A549 treated with RU486 at 1 μM for 4 hours (cell line): ENCODE results near the gene SAT2. TPM values are rescaled to one million over a fixed set of nuclear protein-coding genes. Genes with fewer than 3 reads are reported as not detected.

Experiments used
- total RNA-seq: library from RNA; stranded (reverse); fragments of 200-300 nt; extraction: Qiagen RNA extraction; gene quantifications from 5 replicates; pipeline ENCODE4 v1.2.3, GENCODE V29; 2022; ENCODE audit warnings: low read depth

Gene SAT2
- 70.6 to 108 TPM (median 81.7 TPM) in 5 replicates for total RNA-seq

DNA sequence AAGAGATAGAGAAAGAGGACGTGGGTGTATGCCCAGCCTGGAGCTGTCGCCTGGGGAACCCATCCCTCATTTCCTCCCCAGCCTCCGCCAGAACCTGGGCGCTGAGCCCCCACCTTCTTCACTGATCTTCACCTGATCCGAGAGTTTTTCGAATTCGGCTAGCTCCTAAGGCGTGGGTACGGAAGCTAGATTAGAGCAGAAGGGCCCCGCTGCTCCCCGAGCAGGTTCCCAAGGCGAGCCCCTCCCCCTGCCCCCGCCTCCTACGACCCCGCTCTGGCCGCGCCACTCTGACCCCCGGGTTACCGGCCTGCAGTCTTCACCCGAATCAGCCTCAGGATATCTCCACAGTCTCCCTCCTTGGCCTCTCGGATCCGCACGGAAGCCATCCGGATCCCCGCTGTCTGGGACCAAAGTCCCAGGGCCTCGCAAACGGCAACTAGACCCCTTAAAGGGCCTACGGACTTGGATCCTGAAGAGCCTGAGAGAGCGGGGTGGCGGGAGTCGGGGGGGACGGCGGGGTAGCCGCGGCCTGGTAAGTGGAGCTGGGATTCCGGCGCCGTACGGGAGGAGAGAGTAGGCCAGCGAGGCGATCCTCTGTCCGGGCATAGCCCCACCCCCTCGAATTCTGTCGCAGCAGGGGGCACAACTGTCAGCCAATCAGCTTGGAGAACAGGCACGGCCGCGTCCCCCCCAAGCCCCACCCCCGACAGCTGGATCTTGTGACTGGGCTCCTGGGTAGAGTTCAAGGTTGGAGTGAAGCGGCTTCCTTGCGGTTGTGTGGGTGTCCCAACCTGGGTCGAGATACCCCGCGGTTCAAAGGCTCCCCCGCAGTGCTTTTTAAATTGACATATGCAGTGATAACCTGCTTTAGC is at the start of gene SAT2:
Gene SAT2 (minus strand): TSS at position 572 of the 872 bp plus-strand sequence. CDS start 186 bp downstream, at position 386.

DNA sequence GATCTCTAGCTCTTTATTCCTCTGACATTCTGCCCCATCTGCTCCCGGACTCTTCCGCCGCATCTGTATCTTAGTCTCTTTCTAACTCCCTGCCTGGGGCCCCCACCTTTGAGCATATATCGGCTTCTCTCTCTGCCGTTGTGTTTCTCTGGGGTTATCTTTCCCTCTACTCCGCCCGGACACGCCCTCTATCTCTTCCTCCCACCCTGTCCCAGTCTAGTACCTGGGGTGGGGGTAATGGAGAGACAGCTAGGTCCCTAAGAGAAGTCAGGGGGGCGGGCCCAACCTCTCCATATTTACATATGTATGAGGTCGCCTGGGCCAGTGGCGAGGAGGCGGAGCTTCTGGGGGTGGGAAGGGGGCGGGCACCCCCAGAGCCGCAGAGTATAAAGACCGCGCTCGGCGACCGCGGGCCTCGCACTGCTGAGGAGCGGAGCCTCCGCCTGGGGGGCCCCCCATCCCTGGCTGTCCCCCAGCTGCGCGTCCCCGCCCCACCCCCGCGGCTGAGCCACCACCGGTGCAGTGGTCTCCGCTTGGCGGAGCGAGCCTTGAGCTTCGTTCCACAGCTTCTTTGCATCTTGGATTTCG is 23.0 kb upstream of the SAT2 start, which contains the start of gene ATP1B2:
Gene ATP1B2 (plus strand): TSS at position 418 of the 588 bp plus-strand sequence. CDS start 593 bp downstream, outside the sequence.

GRCh38 chr17:7629939-7630571 is 2.4 kb upstream of the SAT2 start, which contains the start of gene SHBG:
Gene SHBG (plus strand): TSS chr17:7630135. CDS start chr17:7630173, 38 bp downstream.

DNA sequence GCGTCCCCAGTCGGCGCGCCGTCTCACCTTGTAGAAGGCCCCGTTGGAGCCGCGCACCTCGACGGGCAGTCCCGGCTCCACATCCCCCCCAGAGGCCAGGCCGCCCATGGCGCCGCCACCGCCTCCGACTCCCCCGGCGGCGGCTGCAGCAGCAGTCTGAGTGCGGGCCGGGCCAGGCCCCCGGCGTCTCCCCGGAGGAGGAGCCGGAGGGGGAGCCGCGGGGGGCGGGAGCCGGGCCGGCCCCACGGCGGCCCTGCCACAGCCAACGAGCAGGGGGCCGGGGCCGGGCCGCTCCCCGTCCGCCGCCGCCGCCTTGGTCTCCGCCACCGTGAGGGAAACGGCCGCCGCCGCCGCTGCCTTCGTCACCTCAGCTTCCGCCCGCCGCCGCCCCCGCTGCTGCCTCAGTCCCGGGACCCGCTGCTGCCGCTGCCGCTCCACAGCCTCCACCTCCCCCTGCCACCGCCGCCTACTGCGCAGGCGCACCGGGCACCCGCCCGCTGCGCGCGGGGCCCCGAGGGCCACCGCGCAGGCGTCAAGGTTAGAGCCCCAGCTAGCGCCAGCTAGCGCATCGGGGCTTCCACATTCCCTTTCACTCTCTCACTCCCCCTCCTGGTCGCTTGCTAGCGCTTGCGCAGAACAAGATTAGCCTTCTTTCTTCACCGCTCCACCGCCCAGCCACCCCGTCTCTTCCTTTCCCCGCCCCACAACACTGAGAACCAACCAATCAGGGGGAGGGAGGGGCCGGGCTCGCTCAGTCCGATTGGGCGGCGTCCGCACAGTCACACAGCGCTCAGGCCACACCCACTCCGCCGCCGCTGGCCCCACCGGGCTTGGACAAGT is 13.0 kb downstream of the SAT2 start, which contains the start of gene FXR2:
Gene FXR2 (minus strand): TSS at position 473 of the 840 bp plus-strand sequence. CDS start 365 bp downstream, at position 108.

GRCh38 chr17:7589891-7590691 is 37.5 kb downstream of the SAT2 start, which contains the start of gene SOX15:
Gene SOX15 (minus strand): TSS chr17:7590094. CDS start chr17:7589676, 418 bp downstream.

DNA sequence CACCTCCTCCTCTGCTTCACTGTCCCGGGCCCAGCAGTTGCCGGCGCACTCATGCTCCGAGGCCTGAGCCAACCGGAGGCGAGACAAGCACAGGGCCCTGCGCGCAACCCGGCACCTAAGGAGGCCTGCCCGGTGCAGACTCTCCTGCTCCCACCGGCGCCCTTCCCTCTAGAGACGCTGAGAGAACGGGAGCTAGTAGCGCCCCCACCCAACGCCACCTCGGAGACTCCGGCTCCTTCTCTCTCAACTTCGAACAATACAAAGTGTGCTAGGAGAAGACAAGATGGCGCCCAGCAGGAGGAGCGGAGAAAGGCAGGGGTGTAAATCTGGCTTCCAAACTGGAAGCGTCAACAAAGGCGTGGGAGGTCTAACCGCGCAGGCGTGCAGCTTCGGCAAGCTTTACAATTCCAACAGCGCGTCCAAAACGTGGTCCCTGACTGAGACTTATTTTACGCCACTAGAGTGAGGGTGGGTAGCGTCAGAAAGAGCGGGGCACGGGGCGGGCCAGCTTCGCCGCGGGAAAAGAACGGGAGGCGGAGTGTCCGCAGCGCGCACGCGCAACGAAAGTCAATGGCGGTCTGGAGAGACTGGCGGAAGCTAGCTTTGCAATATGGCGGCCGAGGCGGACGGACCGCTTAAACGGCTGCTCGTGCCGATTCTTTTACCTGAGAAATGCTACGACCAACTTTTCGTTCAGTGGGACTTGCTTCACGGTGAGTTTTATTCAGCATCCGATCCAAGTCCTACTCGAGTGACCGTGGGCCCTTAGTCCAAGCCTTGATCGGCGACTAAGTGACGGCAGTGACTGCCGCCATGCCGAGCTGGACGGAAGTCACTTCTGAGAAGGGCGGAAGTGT is 44.1 kb downstream of the SAT2 start, which contains the start of gene MPDU1:
Gene MPDU1 (plus strand): TSS at position 600 of the 857 bp plus-strand sequence. CDS start 11 bp downstream, at position 611.

DNA sequence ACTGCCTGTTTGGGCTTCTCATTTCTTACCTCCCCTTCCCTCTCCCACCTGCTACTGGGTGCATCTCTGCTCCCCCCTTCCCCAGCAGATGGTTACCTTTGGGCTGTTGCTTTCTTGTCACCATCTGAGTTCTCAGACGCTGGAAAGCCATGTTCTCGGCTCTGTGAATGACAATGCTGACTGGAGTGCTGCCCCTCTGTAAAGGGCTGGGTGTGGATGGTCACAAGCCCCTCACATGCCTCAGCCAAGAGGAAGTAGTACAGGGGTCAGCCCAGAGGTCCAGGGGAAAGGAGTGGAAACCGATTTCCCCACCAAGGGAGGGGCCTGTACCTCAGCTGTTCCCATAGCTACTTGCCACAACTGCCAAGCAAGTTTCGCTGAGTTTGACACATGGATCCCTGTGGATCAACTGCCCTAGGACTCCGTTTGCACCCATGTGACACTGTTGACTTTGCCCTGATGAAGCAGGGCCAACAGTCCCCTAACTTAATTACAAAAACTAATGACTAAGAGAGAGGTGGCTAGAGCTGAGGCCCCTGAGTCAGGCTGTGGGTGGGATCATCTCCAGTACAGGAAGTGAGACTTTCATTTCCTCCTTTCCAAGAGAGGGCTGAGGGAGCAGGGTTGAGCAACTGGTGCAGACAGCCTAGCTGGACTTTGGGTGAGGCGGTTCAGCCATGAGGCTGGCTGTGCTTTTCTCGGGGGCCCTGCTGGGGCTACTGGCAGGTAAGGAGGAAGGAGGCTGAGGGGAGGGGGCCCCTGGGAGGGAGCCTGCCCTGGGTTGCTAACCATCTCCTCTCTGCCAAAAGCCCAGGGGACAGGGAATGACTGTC is 48.4 kb downstream of the SAT2 start, which contains the start of gene CD68:
Gene CD68 (plus strand): TSS at position 638 of the 833 bp plus-strand sequence. CDS start 40 bp downstream, at position 678.

Other genes starting within 250 kb of the SAT2 start
- gene TNK1, start 246.7 kb downstream of the SAT2 start, total RNA-seq, result 1.5 to 2.1 TPM (median 1.9 TPM) in 5 replicates
- gene PLSCR3, start 233.3 kb downstream of the SAT2 start, total RNA-seq, result 35.0 to 47.4 TPM (median 36.8 TPM) in 5 replicates
- 183 to 235 TPM (median 214 TPM) in 5 replicates for gene TMEM256, start 223.7 kb downstream of the SAT2 start, total RNA-seq
- 13.0 to 21.8 TPM (median 16.6 TPM) in 5 replicates for gene NLGN2, start 220.0 kb downstream of the SAT2 start, total RNA-seq
- gene SPEM1, start 207.5 kb downstream of the SAT2 start, total RNA-seq, result not detected in 5 replicates
- gene SPEM2, start 202.2 kb downstream of the SAT2 start, total RNA-seq, result 0.08 TPM in 1 of 5 replicates, not detected in the others
- not detected in 5 replicates for gene SPEM3, start 199.0 kb downstream of the SAT2 start, total RNA-seq
- gene TMEM102, start 192.4 kb downstream of the SAT2 start, total RNA-seq, result 8.7 to 15.2 TPM (median 12.6 TPM) in 5 replicates
- gene FGF11, start 188.3 kb downstream of the SAT2 start, total RNA-seq, result 0.74 to 1.4 TPM (median 1.2 TPM) in 5 replicates
- gene CHRNB1, start 182.8 kb downstream of the SAT2 start, total RNA-seq, result 5.7 to 8.0 TPM (median 7.2 TPM) in 5 replicates
- 17.8 to 24.3 TPM (median 22.7 TPM) in 5 replicates for gene ZBTB4, start 148.2 kb downstream of the SAT2 start, total RNA-seq
- not detected in 5 replicates for gene SLC35G6, start 146.4 kb downstream of the SAT2 start, total RNA-seq
- gene POLR2A, start 143.5 kb downstream of the SAT2 start, total RNA-seq, result 62.1 to 84.5 TPM (median 77.7 TPM) in 5 replicates
- gene TNFSF12, start 78.8 kb downstream of the SAT2 start, total RNA-seq, result 8.8 to 13.0 TPM (median 10.7 TPM) in 5 replicates
- 0.72 to 1.5 TPM (median 1.1 TPM) in 5 replicates for gene TNFSF13, start 69.1 kb downstream of the SAT2 start, total RNA-seq
- gene SENP3, start 65.9 kb downstream of the SAT2 start, total RNA-seq, result 93.8 to 107 TPM (median 95.9 TPM) in 5 replicates
- gene CD68, start 48.2 kb downstream of the SAT2 start, total RNA-seq, result 31.7 to 44.5 TPM (median 39.7 TPM) in 5 replicates
- 117 to 140 TPM (median 122 TPM) in 5 replicates for gene MPDU1, start 44.0 kb downstream of the SAT2 start, total RNA-seq
- 0.16 to 0.30 TPM (median 0.19 TPM) in 5 replicates for gene SOX15, start 37.7 kb downstream of the SAT2 start, total RNA-seq
- 52.7 to 63.1 TPM (median 62.0 TPM) in 5 replicates for gene FXR2, start 12.9 kb downstream of the SAT2 start, total RNA-seq
- gene SHBG, start 2.3 kb upstream of the SAT2 start, total RNA-seq, result 0.47 to 0.70 TPM (median 0.64 TPM) in 5 replicates
- 0.13 to 0.42 TPM (median 0.27 TPM) in 5 replicates for gene ATP1B2, start 23.1 kb upstream of the SAT2 start, total RNA-seq
- 46.4 to 54.0 TPM (median 52.3 TPM) in 5 replicates for gene TP53, start 59.7 kb upstream of the SAT2 start, total RNA-seq
- gene WRAP53, start 60.7 kb upstream of the SAT2 start, total RNA-seq, result 33.8 to 47.6 TPM (median 43.3 TPM) in 5 replicates
- gene EFNB3, start 77.4 kb upstream of the SAT2 start, total RNA-seq, result 0.85 to 1.9 TPM (median 1.7 TPM) in 5 replicates
- gene DNAH2, start 89.9 kb upstream of the SAT2 start, total RNA-seq, result 0.01 to 0.02 TPM (median 0.02 TPM) in 3 of 5 replicates, not detected in the others
- 13.2 to 24.6 TPM (median 20.3 TPM) in 5 replicates for gene KDM6B, start 206.4 kb upstream of the SAT2 start, total RNA-seq
- 0.31 to 1.5 TPM (median 0.71 TPM) in 5 replicates for gene TMEM88, start 227.2 kb upstream of the SAT2 start, total RNA-seq
- 188 to 252 TPM (median 226 TPM) in 5 replicates for gene NAA38, start 229.7 kb upstream of the SAT2 start, total RNA-seq
- gene CYB5D1, start 230.2 kb upstream of the SAT2 start, total RNA-seq, result 17.6 to 22.4 TPM (median 21.6 TPM) in 5 replicates